ENCODE measurements around the gene SRP68.
A peak's percentile ranks its signal among the peaks of the same experiment; 100 is the strongest.

Gene SRP68

GRCh38 chr17:76072148-76072858 lies at the start of gene SRP68:
Gene SRP68, minus strand, starts transcription at chr17:76072517. Its CDS starts 26 bp downstream, at chr17:76072491.
- peak; percentile 77 to 87 for DNase-seq (ENCODE audit: extremely low read depth in 1 of 2, low read depth in 1 of 2)

- DNase-seq (ENCODE audit: extremely low read depth in 1 of 2, low read depth in 1 of 2): no peak
These were observed 49.7 kb upstream of the SRP68 start for GRCh38 chr17:76121932-76122430.

- DNase-seq (ENCODE audit: extremely low read depth in 1 of 2, low read depth in 1 of 2): no peak
These were observed 48.3 kb upstream of the SRP68 start for GRCh38 chr17:76120658-76121008.

- no peak for DNase-seq (ENCODE audit: extremely low read depth in 1 of 2, low read depth in 1 of 2)
These were observed 47.4 kb upstream of the SRP68 start for GRCh38 chr17:76119409-76120371.

GRCh38 chr17:76115138-76115754 lies 42.9 kb upstream of the SRP68 start:
- no peak for DNase-seq (ENCODE audit: extremely low read depth in 1 of 2, low read depth in 1 of 2)

- no peak for DNase-seq (ENCODE audit: extremely low read depth in 1 of 2, low read depth in 1 of 2)
These were observed 39.6 kb upstream of the SRP68 start for GRCh38 chr17:76111956-76112355.

- DNase-seq (ENCODE audit: extremely low read depth in 1 of 2, low read depth in 1 of 2): no peak
These were observed 35.2 kb upstream of the SRP68 start for GRCh38 chr17:76107509-76107908.

- DNase-seq (ENCODE audit: extremely low read depth in 1 of 2, low read depth in 1 of 2): no peak
These were observed 34.4 kb upstream of the SRP68 start for GRCh38 chr17:76106703-76107102.

- no peak for DNase-seq (ENCODE audit: extremely low read depth in 1 of 2, low read depth in 1 of 2)
These were observed 32.5 kb upstream of the SRP68 start for GRCh38 chr17:76104896-76105231.

GRCh38 chr17:76104140-76104895 lies 32.0 kb upstream of the SRP68 start:
- DNase-seq (ENCODE audit: extremely low read depth in 1 of 2, low read depth in 1 of 2): no peak

- DNase-seq (ENCODE audit: extremely low read depth in 1 of 2, low read depth in 1 of 2): peak; percentile 80 to 90
These were observed 31.2 kb upstream of the SRP68 start, which contains the start of gene EXOC7 for GRCh38 chr17:76103274-76104139. Gene EXOC7, minus strand, starts transcription at chr17:76103787. Its CDS starts 95 bp downstream, at chr17:76103692.

GRCh38 chr17:76102944-76103273 lies 30.6 kb upstream of the SRP68 start:
- no peak for DNase-seq (ENCODE audit: extremely low read depth in 1 of 2, low read depth in 1 of 2)

GRCh38 chr17:76097716-76098295 lies 25.5 kb upstream of the SRP68 start:
- DNase-seq (ENCODE audit: extremely low read depth in 1 of 2, low read depth in 1 of 2): no peak

- no peak for DNase-seq (ENCODE audit: extremely low read depth in 1 of 2, low read depth in 1 of 2)
These were observed 23.6 kb upstream of the SRP68 start for GRCh38 chr17:76095943-76096342.

GRCh38 chr17:76094046-76094445 lies 21.7 kb upstream of the SRP68 start:
- DNase-seq (ENCODE audit: extremely low read depth in 1 of 2, low read depth in 1 of 2): no peak

GRCh38 chr17:76092526-76093413 lies 20.5 kb upstream of the SRP68 start:
- no peak for DNase-seq (ENCODE audit: extremely low read depth in 1 of 2, low read depth in 1 of 2)

GRCh38 chr17:76091526-76092286 lies 19.4 kb upstream of the SRP68 start:
- DNase-seq (ENCODE audit: extremely low read depth in 1 of 2, low read depth in 1 of 2): no peak
